ENCODE measurements around the gene VRK1.

- TF ChIP-seq POLR2A (IDR thresholded peaks at IDR 0.05; ENCODE audit: low read depth, low read length) (no peak), TAF1 (IDR thresholded peaks at IDR 0.05; ENCODE audit: borderline replicate concordance, low read depth, low read length) (no peak), POLR2AphosphoS5 (IDR thresholded peaks at IDR 0.05; ENCODE audit: low read depth, low read length) (no peak)
Measured at GRCh38 chr14:96826818-96827217, 29.6 kb downstream of the VRK1 start.
